IMR-90 (cell line): Measurements from ENCODE around the gene DNM1. TPM values are rescaled to one million over a fixed set of nuclear protein-coding genes. Genes with fewer than 3 reads are reported as not detected.
A peak's percentile ranks its signal among the peaks of the same experiment; 100 is the strongest.

Experiments used
- ATAC-seq: fragments of 200-7000 bp; cut with Tn5 transposase; 2 replicates; pipeline ENCODE4 v1.9.1; 2020; ENCODE audit warnings: low read depth, mild to moderate bottlenecking, moderate library complexity
- BruUV-seq: library from RNA; stranded (reverse); fragments of 400-500 nt; replicated peaks from 2 replicates; lab custom pipeline; 2021; lab: Mats Ljungman, UMichigan
- CTCF ChIA-PET: fragments of 300-600 bp; formaldehyde crosslinking; extraction: SDS; loops from one replicate; lab custom pipeline; 2021; ENCODE audit warnings: antibody characterized with exemption; lab: Yijun Ruan, JAX
- POLR2A ChIA-PET: fragments of 300-600 bp; sonication (Branson Sonifier 250); formaldehyde crosslinking; loops from one replicate; lab custom pipeline; 2022; ENCODE audit warnings: antibody characterized with exemption; ENCODE audit not compliant: unreplicated experiment; lab: Charles Lee
- DNase-seq: peaks from one replicate; pipeline ENCODE4 v3.0.0; 2013
- H2AFZ ChIP-seq: replicated peaks from 2 replicates; pipeline ENCODE3; 2013; ENCODE audit warnings: low read length, mild to moderate bottlenecking; ENCODE audit not compliant: poor library complexity
- H2AK5ac ChIP-seq: 2 replicates; pipeline ENCODE4 v1.6.1; 2013; ENCODE audit warnings: low read depth, low read length, inconsistent platforms
- H2AK9ac ChIP-seq: replicated peaks from 2 replicates; pipeline ENCODE3; 2013; ENCODE audit warnings: mild to moderate bottlenecking, low read depth, low read length, moderate library complexity; ENCODE audit not compliant: poor library complexity
- H2BK120ac ChIP-seq: 2 replicates; pipeline ENCODE4 v1.6.1; 2013; ENCODE audit warnings: low read depth, low read length, inconsistent platforms
- H2BK15ac ChIP-seq: 3 replicates; pipeline ENCODE4 v1.6.1; 2013; ENCODE audit warnings: low read depth, low read length, inconsistent platforms
- H2BK20ac ChIP-seq: 2 replicates; pipeline ENCODE4 v1.6.1; 2013; ENCODE audit warnings: low read depth, mild to moderate bottlenecking, inconsistent platforms, low read length, moderate library complexity
- H2BK5ac ChIP-seq: 2 replicates; pipeline ENCODE4 v1.6.1; 2013; ENCODE audit warnings: mild to moderate bottlenecking, low read depth, low read length, inconsistent platforms; ENCODE audit not compliant: poor library complexity, severe bottlenecking
- H3K14ac ChIP-seq: replicated peaks from 2 replicates; pipeline ENCODE4 v1.6.1; 2013; ENCODE audit warnings: low read depth, low read length, inconsistent platforms
- H3K18ac ChIP-seq: 2 replicates; pipeline ENCODE4 v1.6.1; 2013; ENCODE audit warnings: low read depth, low read length, control low read depth
- H3K23ac ChIP-seq: 2 replicates; pipeline ENCODE4 v1.6.1; 2013; ENCODE audit warnings: low read depth, low read length, inconsistent platforms
- H3K27ac ChIP-seq: 2 replicates; pipeline ENCODE4 v1.5.1; 2013; ENCODE audit warnings: mild to moderate bottlenecking, control low read depth, low read length; ENCODE audit not compliant: insufficient read depth
- H3K27me3 ChIP-seq: 2 replicates; pipeline ENCODE4 v1.6.1; 2013; ENCODE audit warnings: low read length; ENCODE audit not compliant: control insufficient read depth, insufficient read depth
- H3K36me3 ChIP-seq: 2 replicates; pipeline ENCODE4 v1.6.1; 2013; ENCODE audit warnings: low read length, mixed read lengths; ENCODE audit not compliant: control insufficient read depth, insufficient read depth
- H3K4ac ChIP-seq: 2 replicates; pipeline ENCODE4 v1.6.1; 2013; ENCODE audit warnings: low read depth, low read length, inconsistent platforms
- H3K4me1 ChIP-seq: 2 replicates; pipeline ENCODE4 v1.6.1; 2013; ENCODE audit warnings: low read length, mixed read lengths; ENCODE audit not compliant: control insufficient read depth, insufficient read depth
- H3K4me2 ChIP-seq: 2 replicates; pipeline ENCODE4 v1.6.1; 2013; ENCODE audit warnings: low read depth, mild to moderate bottlenecking, control low read depth, low read length, moderate library complexity
- H3K4me3 ChIP-seq: 2 replicates; pipeline ENCODE4 v1.5.1; 2013; ENCODE audit warnings: low read depth, mild to moderate bottlenecking, control low read depth, low read length, moderate library complexity; ENCODE audit not compliant: insufficient read depth
- H3K56ac ChIP-seq: 2 replicates; pipeline ENCODE4 v1.6.1; 2013; ENCODE audit warnings: low read length, inconsistent platforms; ENCODE audit not compliant: insufficient read depth; ENCODE audit errors: extremely low read depth
- H3K79me1 ChIP-seq, 2 experiments: 2 replicates each; pipeline ENCODE4 v1.6.1; 2013; ENCODE audit warnings: low read length in 2 of 2, inconsistent platforms in 1 of 2, low read depth in 1 of 2
- H3K9ac ChIP-seq: 2 replicates; pipeline ENCODE4 v1.6.1; 2013; ENCODE audit warnings: low read depth, low read length, control low read depth
- H3K9me1 ChIP-seq: 2 replicates; pipeline ENCODE4 v1.6.1; 2013; ENCODE audit warnings: low read length, inconsistent platforms; ENCODE audit not compliant: insufficient read depth
- H3K9me3 ChIP-seq: 2 replicates; pipeline ENCODE4 v1.6.1; 2013; ENCODE audit warnings: low read length; ENCODE audit not compliant: control insufficient read depth, insufficient read depth
- H4K20me1 ChIP-seq: 2 replicates; pipeline ENCODE4 v1.6.1; 2013; ENCODE audit warnings: low read length, inconsistent platforms; ENCODE audit not compliant: insufficient read depth
- H4K5ac ChIP-seq: 2 replicates; pipeline ENCODE4 v1.6.1; 2013; ENCODE audit warnings: mild to moderate bottlenecking, low read depth, low read length, control low read depth
- H4K8ac ChIP-seq, 2 experiments: 2 replicates each; pipeline ENCODE4 v1.6.1; 2013; ENCODE audit warnings: low read depth in 2 of 2, low read length in 2 of 2, control low read depth in 1 of 2, inconsistent platforms in 1 of 2
- H4K91ac ChIP-seq: 2 replicates; pipeline ENCODE4 v1.6.1; 2013; ENCODE audit warnings: low read depth, low read length, inconsistent platforms; ENCODE audit not compliant: insufficient read depth
- NFE2L2 ChIP-seq: fragments of 150-350 bp; IDR thresholded peaks from 2 replicates; pipeline ENCODE4 v1.6.1; 2016; ENCODE audit warnings: low read depth, mild to moderate bottlenecking, low read length
- RAD21 ChIP-seq: IDR thresholded peaks from 2 replicates; pipeline ENCODE4 v1.6.1; 2012; ENCODE audit warnings: low read length, improper control_type of control experiment
- WGBS, 2 experiments: methylation state at CpG; one replicate each; pipeline versions ENCODE4 v1.1.5 to v1.1.7; 2013; ENCODE audit warnings: missing lambda C conversion rate in 2 of 2; ENCODE audit not compliant: insufficient read length in 1 of 2; ENCODE audit errors: extremely low coverage in 2 of 2; 5-methylcytosine and 5-hydroxymethylcytosine counted together
- dilution Hi-C: fragments of 300-500 bp; cut with HindIII; formaldehyde crosslinking; loops from one replicate; pipeline ENCODE4 v1.14.3; 2018; ENCODE audit warnings: low sequenced_read_pairs; ENCODE audit not compliant: unreplicated experiment
- in situ Hi-C: fragments of 300-500 bp; cut with MboI; formaldehyde crosslinking; loops from 3 replicates; pipeline ENCODE4 v1.14.3; 2019; ENCODE audit warnings: low sequenced_read_pairs, inconsistent platforms, mixed read lengths
- intact Hi-C: fragments of 100-400 bp; cut with micrococcal nuclease; formaldehyde crosslinking; loops from 2 replicates; pipeline ENCODE4 v1.10.0; 2022
- polyA plus RNA-seq, 3 experiments: library from polyadenylated mRNA; depleted of rRNA; stranded (reverse); fragments of >200 nt; gene quantifications; 2 replicates each; pipeline ENCODE4 v1.2.3, GENCODE V29; 2012; ENCODE audit warnings: low replicate concordance in 1 of 3
- total RNA-seq: library from RNA; depleted of rRNA; stranded (reverse); fragments of >200 nt; gene quantifications from 2 replicates; pipeline ENCODE4 v1.2.3, GENCODE V29; 2012

DNM1 gene
- total and polyA plus RNA-seq, 2 of the 4 experiments (the other 2 are of a cell fraction) = 13.6 to 17.7 TPM

DNA sequence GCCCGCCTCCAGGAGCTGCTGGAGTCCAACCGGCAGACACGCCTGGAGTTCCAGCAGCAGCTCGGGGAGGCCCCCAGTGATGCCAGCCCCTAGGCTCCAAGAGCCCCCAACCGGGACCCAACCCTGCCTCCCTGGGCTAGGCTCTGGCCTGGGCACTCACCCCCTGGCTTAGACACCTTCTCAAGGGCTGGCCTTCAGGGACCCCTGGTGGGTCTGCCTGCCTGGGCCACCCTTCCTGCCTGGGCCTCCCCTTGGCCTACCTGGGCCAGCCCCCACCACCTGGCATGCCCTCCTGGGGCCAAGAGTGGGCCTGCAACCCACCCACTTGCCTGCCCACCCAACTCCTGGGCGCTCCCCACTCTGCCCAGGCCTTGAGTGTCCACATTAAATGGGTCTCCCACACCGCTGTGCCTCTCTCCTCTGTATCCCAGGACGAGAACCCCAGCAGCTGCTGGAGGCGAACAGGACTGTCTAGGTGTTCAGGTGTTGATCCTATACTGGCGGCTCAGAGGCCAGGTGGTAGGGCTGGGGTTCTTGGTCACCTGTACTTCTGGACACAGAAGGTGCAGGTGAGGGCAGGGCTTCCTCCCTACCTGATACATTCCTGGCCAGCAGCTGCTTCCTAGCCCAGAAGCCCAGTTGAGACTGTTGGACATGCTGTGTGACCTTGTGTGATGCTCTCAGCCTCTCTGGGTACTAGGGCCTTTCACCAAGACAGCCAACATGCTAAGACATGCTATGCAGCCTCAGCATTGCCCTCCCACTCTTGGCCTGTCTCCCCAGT lies 39.5 kb upstream of the DNM1 start (continued):
- no peak for TF ChIP-seq NFE2L2

DNA sequence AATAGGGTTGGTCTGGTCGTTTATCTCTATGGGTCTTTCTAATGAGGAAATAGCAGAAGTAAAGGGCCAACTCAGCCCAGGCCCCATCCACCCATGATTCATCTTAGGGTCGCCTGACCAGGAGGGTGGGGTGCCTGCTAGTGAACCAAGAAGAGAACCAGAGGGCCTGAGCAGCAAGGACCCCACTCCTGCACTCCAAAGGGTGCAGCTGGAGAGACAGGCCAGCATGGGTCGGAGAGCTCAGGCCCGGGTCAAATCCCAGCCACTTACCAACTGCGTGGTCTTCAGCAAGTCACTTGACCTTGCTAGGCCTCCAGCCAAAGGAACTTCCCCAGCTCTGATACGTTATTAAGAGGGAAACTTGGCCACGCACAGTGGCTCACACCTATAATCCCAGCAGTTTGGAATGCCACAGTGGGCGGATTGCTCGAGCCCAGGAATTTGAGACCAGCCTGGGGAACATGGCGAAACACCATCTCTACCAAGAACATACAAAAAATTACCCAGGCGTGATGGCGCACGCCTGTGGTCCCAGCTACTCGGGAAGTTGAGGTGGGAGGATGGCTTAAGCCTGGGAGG lies 38.8 kb upstream of the DNM1 start:
- H3K23ac ChIP-seq = no peak overlapping the region
- H3K4me3 ChIP-seq = no peak overlapping the region
- no peak overlapping the region for H3K56ac ChIP-seq
- no peak overlapping the region for H4K5ac ChIP-seq
- H2BK15ac ChIP-seq = no peak overlapping the region
- no peak overlapping the region for H2BK20ac ChIP-seq
- no peak overlapping the region for H3K4ac ChIP-seq
- H3K4me1 ChIP-seq = peaks cover 3% of the 10 kb centered on the region; the same call in 1 of the 2 replicates
- H3K9ac ChIP-seq = no peak overlapping the region
- no CpG with 5 or more reads among the region's 14 CpGs for WGBS, 2 experiments
- no peak overlapping the region for H2AK5ac ChIP-seq
- H3K18ac ChIP-seq = no peak overlapping the region
- H3K27ac ChIP-seq = no peak overlapping the region
- in situ Hi-C loops = no loop called here
- intact Hi-C loops = no loop called here
- H4K8ac ChIP-seq = no peak overlapping the region
- ChIA-PET POLR2A (no interaction called here), CTCF (no interaction called here)
- ATAC-seq (no peak), DNase-seq (peak; percentile 39)
- H4K91ac ChIP-seq = no peak overlapping the region
- H3K9me1 ChIP-seq = peaks cover 13% of the 10 kb centered on the region
- H4K20me1 ChIP-seq = peaks cover 11% of the 10 kb centered on the region
- H3K9me3 ChIP-seq = no peaks in the 10 kb centered on the region
- no peak overlapping the region for H2BK120ac ChIP-seq
- no peaks in the 10 kb centered on the region for H3K27me3 ChIP-seq
- H3K36me3 ChIP-seq = peaks cover 59% of the 10 kb centered on the region
- dilution Hi-C loops = no loop called here
- H2AK9ac ChIP-seq = no peak overlapping the region
- no peak overlapping the region for H3K14ac ChIP-seq
- no peak overlapping the region for H2AFZ ChIP-seq
- no peak for TF ChIP-seq RAD21
- H3K79me1 ChIP-seq = peaks cover 14 to 64% of the 10 kb centered on the region in 2 experiments
- H3K4me2 ChIP-seq = no peak overlapping the region
- BruUV-seq = no TSS peak
- H2BK5ac ChIP-seq = no peak overlapping the region
